ENCODE data around the gene MMP2.
A peak's percentile ranks its signal among the peaks of the same experiment; 100 is the strongest.

The MMP2 gene

GRCh38 chr16:55447231-55447630, 31.8 kb upstream of the MMP2 start:
- POLR2A ChIA-PET: no interaction called here
- Histone ChIP-seq H3K36me3 (ENCODE audit: control insufficient read depth in 2 of 2, insufficient read depth in 1 of 2, low read length in 2 of 2) (no peaks in the 10 kb centered on the region), H3K4me1 (ENCODE audit: control insufficient read depth, insufficient read depth, low read length) (no peaks in the 10 kb centered on the region), H3K27ac (ENCODE audit: extremely low read depth, low read depth, low read length) (no peak overlapping the region), H3K4me3 (ENCODE audit: low read depth, low read length) (no peak overlapping the region), H3K9me3 (ENCODE audit: control insufficient read depth, insufficient read depth, low read depth, low read length) (no peaks in the 10 kb centered on the region)
- CTCF ChIA-PET: interaction anchor here (1.3 kb wide), 1 partner anchor 17 kb away, joined by 3 read pairs; no protein-coding TSS in a partner anchor
- TF ChIP-seq ZNF76 (tag by site-specific recombination; IDR thresholded peaks at IDR 0.05; ENCODE audit: borderline replicate concordance, low read depth): no peak
- TF ChIP-seq ZNF837 (tag by site-specific recombination; IDR thresholded peaks at IDR 0.05): no peak
- TF ChIP-seq OVOL3 (tag by site-specific recombination; IDR thresholded peaks at IDR 0.05): no peak
- TF ChIP-seq, protein P1, sequence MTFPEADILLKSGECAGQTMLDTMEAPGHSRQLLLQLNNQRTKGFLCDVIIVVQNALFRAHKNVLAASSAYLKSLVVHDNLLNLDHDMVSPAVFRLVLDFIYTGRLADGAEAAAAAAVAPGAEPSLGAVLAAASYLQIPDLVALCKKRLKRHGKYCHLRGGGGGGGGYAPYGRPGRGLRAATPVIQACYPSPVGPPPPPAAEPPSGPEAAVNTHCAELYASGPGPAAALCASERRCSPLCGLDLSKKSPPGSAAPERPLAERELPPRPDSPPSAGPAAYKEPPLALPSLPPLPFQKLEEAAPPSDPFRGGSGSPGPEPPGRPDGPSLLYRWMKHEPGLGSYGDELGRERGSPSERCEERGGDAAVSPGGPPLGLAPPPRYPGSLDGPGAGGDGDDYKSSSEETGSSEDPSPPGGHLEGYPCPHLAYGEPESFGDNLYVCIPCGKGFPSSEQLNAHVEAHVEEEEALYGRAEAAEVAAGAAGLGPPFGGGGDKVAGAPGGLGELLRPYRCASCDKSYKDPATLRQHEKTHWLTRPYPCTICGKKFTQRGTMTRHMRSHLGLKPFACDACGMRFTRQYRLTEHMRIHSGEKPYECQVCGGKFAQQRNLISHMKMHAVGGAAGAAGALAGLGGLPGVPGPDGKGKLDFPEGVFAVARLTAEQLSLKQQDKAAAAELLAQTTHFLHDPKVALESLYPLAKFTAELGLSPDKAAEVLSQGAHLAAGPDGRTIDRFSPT (tag by site-specific recombination; IDR thresholded peaks at IDR 0.05): no peak
- no peak for TF ChIP-seq ZFP3 (tag by site-specific recombination; IDR thresholded peaks at IDR 0.05; ENCODE audit: low read depth)

DNA sequence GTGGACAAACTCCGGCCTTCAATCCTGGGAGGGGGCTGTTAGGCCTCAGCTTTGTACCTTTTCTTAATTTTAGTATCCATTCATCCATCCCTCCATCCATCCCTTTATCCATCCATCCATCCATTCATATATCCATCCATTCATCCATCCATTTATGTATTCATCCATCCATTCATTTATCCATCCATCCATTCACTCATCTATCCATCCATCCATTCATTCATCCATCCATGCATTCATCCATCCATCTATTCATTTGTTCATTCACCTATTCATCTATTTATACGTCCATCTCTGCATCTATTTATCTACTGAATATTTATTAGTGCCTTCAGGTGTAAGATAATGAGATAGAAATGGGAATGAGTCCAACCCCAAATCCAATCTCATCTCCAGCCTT, 26.0 kb upstream of the MMP2 start:
- CTCF ChIA-PET: interaction anchor here (0.6 to 2.0 kb wide), 2 partner anchors 12 to 170 kb away, joined by 5 to 11 read pairs; no protein-coding TSS in a partner anchor
- Histone ChIP-seq H3K36me3 (ENCODE audit: control insufficient read depth in 2 of 2, insufficient read depth in 1 of 2, low read length in 2 of 2) (no peaks in the 10 kb centered on the region), H3K4me3 (ENCODE audit: low read depth, low read length) (no peak overlapping the region), H3K4me1 (ENCODE audit: control insufficient read depth, insufficient read depth, low read length) (no peaks in the 10 kb centered on the region), H3K9me3 (ENCODE audit: control insufficient read depth, insufficient read depth, low read depth, low read length) (no peaks in the 10 kb centered on the region), H3K27ac (ENCODE audit: extremely low read depth, low read depth, low read length) (no peak overlapping the region)
- POLR2A ChIA-PET: interaction anchor here (0.6 to 0.7 kb wide), 2 partner anchors 421 to 903 kb away, joined by 3 read pairs; no protein-coding TSS in a partner anchor
- TF ChIP-seq ZNF513 (tag by site-specific recombination; IDR thresholded peaks at IDR 0.05) (no peak), ZNF366 (tag by site-specific recombination; conservative IDR thresholded peaks at IDR 0.05) (peak; percentile 82), ZBTB6 (tag by site-specific recombination; IDR thresholded peaks at IDR 0.05) (no peak), ZBTB17 (tag by site-specific recombination; IDR thresholded peaks at IDR 0.05) (peak; percentile 60; the same call in 1 of the 2 replicates), HOXA7 (CRISPR knock-in tag; IDR thresholded peaks at IDR 0.05; ENCODE audit: borderline replicate concordance) (no peak), ZEB2 (tag by site-specific recombination; IDR thresholded peaks at IDR 0.05) (no peak), ZNF132 (tag by site-specific recombination; IDR thresholded peaks at IDR 0.05; ENCODE audit: borderline replicate concordance) (no peak), TCF7L2 (IDR thresholded peaks at IDR 0.05; ENCODE audit: borderline replicate concordance, low read depth, low read length) (no peak)
- TF ChIP-seq, protein P2, sequence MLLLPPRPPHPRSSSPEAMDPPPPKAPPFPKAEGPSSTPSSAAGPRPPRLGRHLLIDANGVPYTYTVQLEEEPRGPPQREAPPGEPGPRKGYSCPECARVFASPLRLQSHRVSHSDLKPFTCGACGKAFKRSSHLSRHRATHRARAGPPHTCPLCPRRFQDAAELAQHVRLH (tag by site-specific recombination; IDR thresholded peaks at IDR 0.05): no peak

DNA sequence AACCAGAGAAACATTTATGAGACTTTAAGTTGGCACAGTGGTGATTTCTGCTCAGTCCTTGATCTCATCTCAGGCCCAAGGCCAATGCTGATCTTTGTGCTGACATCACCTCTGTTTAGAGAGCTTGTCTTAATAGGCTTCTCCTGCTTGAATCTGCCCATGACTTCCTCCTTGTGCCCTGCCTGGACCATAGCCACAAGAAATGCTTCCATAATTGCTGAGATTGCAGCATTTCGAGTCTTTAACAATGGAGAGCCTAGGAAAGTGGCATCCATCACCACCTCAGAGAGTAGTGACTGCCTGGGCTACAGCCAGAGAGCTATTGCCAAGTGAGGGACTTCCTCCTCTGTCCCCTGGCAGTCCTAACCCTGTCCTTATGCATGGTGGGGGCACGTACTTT, 25.1 kb upstream of the MMP2 start:
- CTCF ChIA-PET: interaction anchor here (1.2 kb wide), 1 partner anchor 11 kb away, joined by 5 read pairs; no protein-coding TSS in a partner anchor

More for the DNA sequence above, 25.1 kb upstream of the MMP2 start:
- no peaks in the 10 kb centered on the region for H3K36me3 ChIP-seq (ENCODE audit: control insufficient read depth in 2 of 2, insufficient read depth in 1 of 2, low read length in 2 of 2)
- H3K4me1 ChIP-seq (ENCODE audit: control insufficient read depth, insufficient read depth, low read length): no peaks in the 10 kb centered on the region
- TF ChIP-seq ZNF214 (tag by site-specific recombination; IDR thresholded peaks at IDR 0.05; ENCODE audit: borderline replicate concordance) (no peak), KLF9 (tag by site-specific recombination; IDR thresholded peaks at IDR 0.05; ENCODE audit: low read depth) (no peak), ZNF354C (tag by site-specific recombination; IDR thresholded peaks at IDR 0.05; ENCODE audit: borderline replicate concordance, low read depth) (no peak)
- no peaks in the 10 kb centered on the region for H3K9me3 ChIP-seq (ENCODE audit: control insufficient read depth, insufficient read depth, low read depth, low read length)
- no peak overlapping the region for H3K4me3 ChIP-seq (ENCODE audit: low read depth, low read length)
- POLR2A ChIA-PET: no interaction called here
- H3K27ac ChIP-seq (ENCODE audit: extremely low read depth, low read depth, low read length): no peak overlapping the region

Data from HEK293 (cell line).